ENCODE data around the gene INPP1. TPM values are rescaled to one million over a fixed set of nuclear protein-coding genes. Genes with fewer than 3 reads are reported as not detected.

INPP1 gene
- total and polyA plus RNA-seq, 7 donors = 11.9 to 28.4 (median 17.1) TPM

GRCh38 chr2:190396271-190396670 is 52.9 kb downstream of the INPP1 start:
- Histone ChIP-seq H3K4me1 (no peaks in the 10 kb centered on the region), H3K9me3 (no peaks in the 10 kb centered on the region), H3K27ac (no peak overlapping the region), H3K36me3 (ENCODE audit: insufficient read depth in 1 of 2, low read depth in 1 of 2) (no peaks in the 10 kb centered on the region), H3K4me3 (no peak overlapping the region), H3K27me3 (ENCODE audit: insufficient read depth in 3 of 3, low read length in 2 of 3) (no peaks in the 10 kb centered on the region)
- DNase-seq = no peak
- intact Hi-C loops (cut with DNase I) = no loop called here
- 76 to 78% (median 77%) methylated on average over 2 of the region's 2 CpGs for WGBS, 3 donors
- no peak for ATAC-seq
- TF ChIP-seq, protein P1, sequence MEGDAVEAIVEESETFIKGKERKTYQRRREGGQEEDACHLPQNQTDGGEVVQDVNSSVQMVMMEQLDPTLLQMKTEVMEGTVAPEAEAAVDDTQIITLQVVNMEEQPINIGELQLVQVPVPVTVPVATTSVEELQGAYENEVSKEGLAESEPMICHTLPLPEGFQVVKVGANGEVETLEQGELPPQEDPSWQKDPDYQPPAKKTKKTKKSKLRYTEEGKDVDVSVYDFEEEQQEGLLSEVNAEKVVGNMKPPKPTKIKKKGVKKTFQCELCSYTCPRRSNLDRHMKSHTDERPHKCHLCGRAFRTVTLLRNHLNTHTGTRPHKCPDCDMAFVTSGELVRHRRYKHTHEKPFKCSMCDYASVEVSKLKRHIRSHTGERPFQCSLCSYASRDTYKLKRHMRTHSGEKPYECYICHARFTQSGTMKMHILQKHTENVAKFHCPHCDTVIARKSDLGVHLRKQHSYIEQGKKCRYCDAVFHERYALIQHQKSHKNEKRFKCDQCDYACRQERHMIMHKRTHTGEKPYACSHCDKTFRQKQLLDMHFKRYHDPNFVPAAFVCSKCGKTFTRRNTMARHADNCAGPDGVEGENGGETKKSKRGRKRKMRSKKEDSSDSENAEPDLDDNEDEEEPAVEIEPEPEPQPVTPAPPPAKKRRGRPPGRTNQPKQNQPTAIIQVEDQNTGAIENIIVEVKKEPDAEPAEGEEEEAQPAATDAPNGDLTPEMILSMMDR (IDR thresholded peaks at IDR 0.05) = no peak

GRCh38 chr2:190402986-190403603 is 59.7 kb downstream of the INPP1 start:
- no peak overlapping the region for H3K4me3 ChIP-seq
- WGBS, 3 donors = 48 to 65% (median 49%) methylated on average over 5 of the region's 5 CpGs
- no peaks in the 10 kb centered on the region for H3K9me3 ChIP-seq
- H3K4me1 ChIP-seq = no peaks in the 10 kb centered on the region
- no peaks in the 10 kb centered on the region for H3K36me3 ChIP-seq (ENCODE audit: insufficient read depth in 1 of 2, low read depth in 1 of 2)
- intact Hi-C loops (cut with DNase I) = no loop called here
- ATAC-seq (no peak), DNase-seq (no peak)
- no peaks in the 10 kb centered on the region for H3K27me3 ChIP-seq (ENCODE audit: insufficient read depth in 3 of 3, low read length in 2 of 3)
- H3K27ac ChIP-seq = no peak overlapping the region
- TF ChIP-seq, protein P1 (IDR thresholded peaks at IDR 0.05) = no peak

- ATAC-seq (no peak), DNase-seq (no peak)
- intact Hi-C loops (cut with DNase I) = no loop called here
- Histone ChIP-seq H3K4me1 (no peaks in the 10 kb centered on the region), H3K4me3 (no peak overlapping the region), H3K9me3 (no peaks in the 10 kb centered on the region), H3K36me3 (ENCODE audit: insufficient read depth in 1 of 2, low read depth in 1 of 2) (no peaks in the 10 kb centered on the region), H3K27ac (no peak overlapping the region), H3K27me3 (ENCODE audit: insufficient read depth in 3 of 3, low read length in 2 of 3) (no peaks in the 10 kb centered on the region)
- TF ChIP-seq, protein P1 (IDR thresholded peaks at IDR 0.05) = no peak
Observed at GRCh38 chr2:190404487-190404886, 61.1 kb downstream of the INPP1 start.

DNA sequence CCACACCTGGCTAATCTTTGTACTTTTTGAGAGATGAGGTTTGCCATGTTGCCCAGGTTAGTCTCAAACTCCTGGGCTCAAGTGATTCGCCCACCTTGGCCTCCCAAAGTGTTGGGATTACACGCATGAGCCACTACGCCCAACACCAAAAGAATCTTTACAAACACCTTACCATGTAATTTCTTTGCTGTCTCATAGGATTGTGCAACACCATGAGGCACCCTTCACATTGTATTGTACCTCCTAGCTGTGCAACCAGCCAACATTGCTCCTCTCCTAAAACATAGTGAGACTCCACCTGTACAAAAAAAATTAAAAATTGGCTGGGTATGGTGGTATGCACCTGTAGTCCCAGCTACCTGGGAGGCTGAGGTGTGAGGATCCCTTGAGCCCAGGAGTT is 61.7 kb downstream of the INPP1 start:
- ATAC-seq (no peak), DNase-seq (no peak)
- WGBS, 3 donors = 86 to 95% (median 89%) methylated on average over 3 of the region's 3 CpGs
- TF ChIP-seq, protein P1 (IDR thresholded peaks at IDR 0.05) = no peak
- no peaks in the 10 kb centered on the region for H3K9me3 ChIP-seq
- no peak overlapping the region for H3K4me3 ChIP-seq
- intact Hi-C loops (cut with DNase I) = no loop called here
- H3K36me3 ChIP-seq (ENCODE audit: insufficient read depth in 1 of 2, low read depth in 1 of 2) = no peaks in the 10 kb centered on the region
- no peaks in the 10 kb centered on the region for H3K4me1 ChIP-seq
- no peak overlapping the region for H3K27ac ChIP-seq
- peaks cover 0 to 4% (median 0%) of the 10 kb centered on the region in 3 donors for H3K27me3 ChIP-seq (ENCODE audit: insufficient read depth in 3 of 3, low read length in 2 of 3)

DNA sequence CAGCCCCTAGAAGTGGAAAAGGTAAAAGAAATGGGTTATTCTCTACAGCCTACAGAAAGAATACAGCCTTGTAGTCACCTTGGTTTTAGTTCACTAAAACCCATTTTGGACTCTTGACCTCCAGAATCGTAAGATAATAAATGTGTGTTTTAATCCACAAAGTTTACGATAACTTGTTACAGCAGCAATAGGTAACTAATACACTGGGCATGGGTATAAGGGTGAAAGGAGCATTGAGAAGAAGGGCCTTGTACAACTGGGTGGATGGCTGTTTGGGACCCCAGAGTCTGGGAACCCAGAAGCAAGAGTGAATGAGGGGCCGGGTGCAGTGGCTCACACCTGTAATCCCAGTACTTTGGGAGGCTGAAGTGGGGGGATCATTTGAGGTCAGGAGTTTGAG is 62.6 kb downstream of the INPP1 start:
- Histone ChIP-seq H3K4me1 (no peaks in the 10 kb centered on the region), H3K9me3 (no peaks in the 10 kb centered on the region), H3K27me3 (ENCODE audit: insufficient read depth in 3 of 3, low read length in 2 of 3) (peaks cover 0 to 9% (median 0%) of the 10 kb centered on the region in 3 donors), H3K4me3 (no peak overlapping the region), H3K27ac (no peak overlapping the region), H3K36me3 (ENCODE audit: insufficient read depth in 1 of 2, low read depth in 1 of 2) (no peaks in the 10 kb centered on the region)
- intact Hi-C loops (cut with DNase I) = no loop called here
- 80 to 97% (median 81%) methylated on average over 3 of the region's 3 CpGs for WGBS, 3 donors
- ATAC-seq (no peak), DNase-seq (no peak)
- TF ChIP-seq, protein P1 (IDR thresholded peaks at IDR 0.05) = no peak

Measured in psoas muscle (tissue), 8 donors.